Stimulated activated effector memory CD8-positive, alpha-beta T cell treated with anti-CD3 and anti-CD28 coated beads, Interleukin-12 subunit alpha, Interleukin-12 subunit beta, amount 100 ng/mL, for 72 hours (primary cell): ENCODE data around the gene SIPA1L3.

ENCODE experiments used
- ATAC-seq: fragments of 150-1000 bp; cut with Tn5 transposase; 2 replicates; pipeline ENCODE4 v1.10.0; 2021
- DNase-seq, 2 donors: peaks; one replicate each; pipeline ENCODE4 v3.0.0; 2021 to 2022; ENCODE audit warnings: low spot score in 2 of 2
- H3K27ac Mint-ChIP-seq: one replicate; pipeline ENCODE4 v1.8.0; 2022; ENCODE audit warnings: mild to moderate bottlenecking, mixed read lengths
- H3K36me3 Mint-ChIP-seq: one replicate; pipeline ENCODE4 v1.8.0; 2022; ENCODE audit warnings: mild to moderate bottlenecking, mixed read lengths
- H3K4me1 Mint-ChIP-seq: one replicate; pipeline ENCODE4 v1.8.0; 2022; ENCODE audit warnings: mixed read lengths
- H3K4me3 Mint-ChIP-seq: one replicate; pipeline ENCODE4 v1.8.0; 2022; ENCODE audit warnings: mild to moderate bottlenecking, mixed read lengths
- H3K9me3 Mint-ChIP-seq: one replicate; pipeline ENCODE4 v1.8.0; 2022; ENCODE audit warnings: mixed read lengths

SIPA1L3 gene

DNA sequence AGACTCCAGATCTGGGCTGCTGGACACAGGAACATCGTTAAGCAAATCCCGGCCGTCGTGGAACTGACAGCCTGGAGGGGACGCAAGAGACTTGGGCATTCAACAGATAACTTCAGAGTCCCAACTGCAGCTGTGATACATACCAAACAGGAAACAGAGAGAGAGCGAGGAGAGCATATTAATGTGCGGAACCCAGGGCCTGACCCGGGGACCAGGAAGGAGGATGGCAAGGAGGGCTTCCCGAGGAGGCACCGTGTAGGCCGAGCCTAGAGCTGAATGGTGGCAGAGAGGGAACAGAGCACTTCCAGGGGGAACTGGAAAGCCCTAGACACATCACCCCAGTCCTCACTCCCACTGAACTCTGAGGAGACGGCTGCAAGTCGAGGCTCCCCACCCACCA is 68.1 kb downstream of the SIPA1L3 start:
- Mint-ChIP-seq H3K9me3 (peaks cover 3% of the 10 kb centered on the region), H3K4me3 (no peak overlapping the region), H3K36me3 (no peaks in the 10 kb centered on the region), H3K4me1 (peaks cover 16% of the 10 kb centered on the region), H3K27ac (no peak overlapping the region)
- DNase-seq (no peak), ATAC-seq (no peak)

DNA sequence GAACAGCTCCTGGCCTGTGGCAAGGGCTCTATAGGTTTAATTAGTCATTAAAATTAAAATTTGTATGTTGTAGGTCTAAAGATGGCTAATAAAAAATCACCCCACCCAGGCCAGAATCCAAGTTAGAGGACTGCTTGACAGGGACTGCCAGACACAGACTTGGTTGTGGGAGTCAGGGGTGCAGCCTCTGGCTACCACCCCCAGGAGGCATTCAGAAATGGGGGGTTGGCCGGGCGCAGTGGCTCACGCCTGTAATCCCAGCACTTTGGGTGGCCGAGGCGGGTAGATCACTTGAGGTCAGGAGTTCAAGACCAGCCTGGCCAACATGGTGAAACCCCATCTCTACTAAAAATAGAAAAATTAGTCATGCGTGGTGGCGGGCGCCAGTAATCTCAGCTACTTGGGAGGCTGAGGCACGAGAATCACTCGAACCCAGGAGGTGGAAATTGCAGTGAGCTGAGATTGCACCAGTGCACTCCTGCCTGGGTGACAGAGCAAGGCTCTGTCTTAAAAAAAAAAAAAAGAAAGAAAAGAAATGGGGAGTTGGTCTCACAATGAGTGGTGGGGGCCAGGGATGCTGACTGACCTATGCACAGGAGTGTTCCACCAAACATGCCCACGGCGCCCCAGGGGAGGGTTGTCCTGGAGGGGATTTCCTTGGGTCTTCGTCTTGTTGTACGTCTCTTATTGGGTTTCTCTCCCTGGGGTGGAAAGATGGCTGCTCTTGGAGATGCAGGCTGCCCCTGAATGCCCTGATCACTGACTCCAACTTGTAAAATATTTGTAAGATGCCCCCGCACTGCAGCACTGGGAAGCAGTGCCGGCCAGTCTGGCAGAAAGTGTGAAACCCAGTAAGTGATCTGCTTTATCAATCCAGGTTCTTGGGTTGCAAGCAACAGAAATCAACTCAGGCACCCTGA is 68.8 kb downstream of the SIPA1L3 start:
- Mint-ChIP-seq H3K36me3 (no peaks in the 10 kb centered on the region), H3K4me1 (peaks cover 16% of the 10 kb centered on the region)

DNA sequence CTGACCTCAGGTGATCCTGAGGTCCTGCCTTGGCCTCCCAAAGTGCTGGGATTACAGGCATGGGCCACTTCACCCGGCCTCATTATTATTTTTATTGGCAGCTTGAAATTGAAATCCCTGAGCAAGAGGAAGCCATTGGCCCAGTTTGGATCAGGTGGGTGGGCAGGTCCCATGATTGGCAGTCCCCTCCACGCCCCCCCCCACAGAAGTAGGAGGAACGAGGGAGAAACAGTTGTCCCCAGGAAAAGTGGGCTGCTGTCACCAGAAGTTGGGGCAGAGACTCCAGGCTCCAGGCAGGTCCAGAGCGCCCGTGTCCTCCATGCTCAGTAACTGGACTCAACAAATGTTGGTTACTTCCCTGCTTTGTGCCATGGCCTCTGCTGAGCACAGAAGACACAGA is 70.4 kb downstream of the SIPA1L3 start:
- H3K36me3 Mint-ChIP-seq: no peaks in the 10 kb centered on the region
- H3K27ac Mint-ChIP-seq: no peak overlapping the region
- DNase-seq (no peak), ATAC-seq (no peak)
- no peaks in the 10 kb centered on the region for H3K9me3 Mint-ChIP-seq
- H3K4me3 Mint-ChIP-seq: no peak overlapping the region
- peaks cover 16% of the 10 kb centered on the region for H3K4me1 Mint-ChIP-seq

More for the DNA sequence above, 68.8 kb downstream of the SIPA1L3 start:
- DNase-seq (no peak), ATAC-seq (no peak)
- Mint-ChIP-seq H3K4me3 (no peak overlapping the region), H3K27ac (no peak overlapping the region), H3K9me3 (peaks cover 3% of the 10 kb centered on the region)

DNA sequence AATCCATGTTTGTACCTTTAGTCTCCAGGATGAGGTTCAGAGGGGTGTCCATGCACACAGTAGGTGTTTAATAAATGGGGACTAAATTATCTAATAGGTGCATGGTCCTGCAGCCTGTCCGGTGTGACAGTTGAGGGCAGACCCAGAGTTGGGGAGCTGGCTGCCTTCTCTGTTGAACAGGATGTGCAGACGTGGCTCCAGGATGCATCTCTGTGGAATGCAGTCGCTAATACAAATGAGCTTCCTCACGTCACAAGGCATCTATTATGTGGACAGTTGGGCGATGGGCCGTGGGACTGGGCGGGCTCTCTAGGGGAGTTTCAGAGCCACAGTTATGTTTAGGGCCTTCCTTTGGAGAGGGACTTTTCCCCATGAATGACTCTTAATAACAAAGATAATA is 71.0 kb downstream of the SIPA1L3 start:
- DNase-seq: no peak
- Mint-ChIP-seq H3K9me3 (no peaks in the 10 kb centered on the region), H3K27ac (no peak overlapping the region), H3K36me3 (no peaks in the 10 kb centered on the region), H3K4me1 (peaks cover 16% of the 10 kb centered on the region), H3K4me3 (no peak overlapping the region)
- no peak for ATAC-seq

DNA sequence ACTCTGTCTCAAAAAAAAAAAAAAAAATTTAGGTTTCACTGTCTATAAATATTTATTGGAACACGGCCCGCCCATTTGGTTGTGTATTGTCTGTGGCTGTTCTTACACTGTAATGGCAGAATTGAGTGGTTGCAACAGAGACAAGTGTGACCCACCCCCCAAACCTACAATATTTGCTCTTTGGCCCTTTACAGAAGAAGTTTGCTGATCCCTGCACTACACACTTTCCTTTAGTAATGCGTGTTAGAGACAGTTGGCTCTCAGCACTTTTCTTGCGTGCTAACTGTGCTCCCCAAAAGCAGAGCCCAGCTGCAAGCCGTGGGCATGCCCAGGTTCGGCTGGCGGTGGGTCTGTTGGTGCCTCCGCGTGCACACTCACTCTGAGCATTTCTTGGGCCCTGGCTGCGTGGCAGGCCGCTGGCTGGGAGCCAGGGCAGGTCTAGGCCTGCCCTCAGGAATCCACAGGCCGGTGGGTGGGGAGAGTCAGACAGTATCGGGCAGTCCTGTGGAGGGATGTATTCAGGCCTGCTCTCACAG is 72.6 kb downstream of the SIPA1L3 start:
- Mint-ChIP-seq H3K9me3 (no peaks in the 10 kb centered on the region), H3K4me3 (no peak overlapping the region), H3K36me3 (no peaks in the 10 kb centered on the region), H3K27ac (no peak overlapping the region), H3K4me1 (peaks cover 8% of the 10 kb centered on the region)
- no peak for DNase-seq
- ATAC-seq: no peak

DNA sequence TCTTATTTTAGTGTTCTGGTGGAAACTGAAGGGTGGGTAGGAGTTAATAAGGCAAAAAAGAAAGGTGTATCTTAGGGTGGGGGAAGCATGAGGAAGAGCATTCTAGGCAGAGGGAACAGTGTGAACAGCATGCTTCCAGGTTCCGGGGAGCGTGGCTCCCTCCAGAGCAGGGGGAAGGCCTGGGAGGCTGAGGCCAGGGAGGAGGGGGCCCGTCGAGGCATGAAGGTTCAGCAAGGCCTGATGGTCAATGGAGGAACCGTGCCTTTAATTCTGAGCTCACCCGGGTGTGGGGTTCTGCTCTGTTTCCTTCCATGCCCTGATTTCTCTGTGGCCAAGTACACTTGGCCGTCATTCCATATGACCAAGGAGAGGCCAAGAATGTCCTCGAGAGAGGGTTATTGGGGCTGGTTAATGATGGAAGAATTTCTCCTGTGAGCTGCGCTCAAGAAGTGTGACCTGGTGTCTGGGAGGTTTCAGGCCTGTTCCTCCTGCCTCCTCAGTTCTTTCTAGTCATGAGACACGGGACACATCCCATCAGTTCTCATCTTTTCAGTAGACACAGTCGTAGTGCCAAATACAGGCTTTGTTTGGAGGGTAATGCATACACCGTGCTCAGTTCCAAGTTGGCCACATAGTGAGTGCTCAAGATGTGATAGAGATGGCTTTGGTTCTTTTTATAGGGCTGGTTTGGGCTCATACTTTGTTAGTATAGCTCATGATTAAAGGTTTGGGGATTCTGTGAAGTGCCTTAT is 73.6 kb downstream of the SIPA1L3 start:
- H3K27ac Mint-ChIP-seq: no peak overlapping the region
- H3K9me3 Mint-ChIP-seq: no peaks in the 10 kb centered on the region
- no peak for ATAC-seq
- H3K36me3 Mint-ChIP-seq: no peaks in the 10 kb centered on the region
- no peak overlapping the region for H3K4me3 Mint-ChIP-seq
- peaks cover 6% of the 10 kb centered on the region for H3K4me1 Mint-ChIP-seq
- DNase-seq: no peak

DNA sequence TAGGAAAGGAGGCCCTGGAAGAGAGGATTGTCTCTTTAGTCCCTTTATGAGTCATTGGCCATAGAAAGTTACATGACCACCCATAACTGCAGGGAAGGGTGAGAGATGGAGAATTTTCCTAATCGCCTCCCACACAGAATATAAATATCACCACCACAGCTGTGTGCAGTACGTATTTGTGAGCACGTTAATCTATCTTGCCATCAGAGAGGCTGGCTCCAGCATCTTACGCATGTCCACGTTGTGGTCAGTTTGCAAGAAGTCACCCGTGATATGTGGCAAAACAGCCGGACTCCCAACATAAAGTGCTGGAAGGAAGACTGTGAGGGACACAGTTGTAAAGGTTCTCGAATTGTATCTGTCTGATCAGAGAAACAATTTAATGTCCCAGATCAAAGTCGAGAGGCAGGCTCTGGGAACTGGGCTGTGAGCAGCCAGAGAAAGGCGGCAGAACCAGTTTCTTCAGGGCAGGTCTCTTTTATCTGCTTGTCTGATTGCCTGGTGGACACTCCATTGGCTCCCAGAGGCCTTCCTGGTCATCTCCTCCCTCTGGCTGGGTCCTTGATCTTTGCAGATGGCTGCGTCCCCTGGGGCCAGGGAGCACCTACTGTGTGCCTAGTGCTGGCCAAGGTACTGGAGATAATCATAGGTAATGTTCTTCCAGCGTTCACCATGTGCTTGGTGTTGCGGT is 74.9 kb downstream of the SIPA1L3 start:
- DNase-seq (no peak), ATAC-seq (no peak)
- Mint-ChIP-seq H3K27ac (no peak overlapping the region), H3K4me1 (peaks cover 6% of the 10 kb centered on the region), H3K9me3 (no peaks in the 10 kb centered on the region), H3K4me3 (no peak overlapping the region), H3K36me3 (no peaks in the 10 kb centered on the region)

DNA sequence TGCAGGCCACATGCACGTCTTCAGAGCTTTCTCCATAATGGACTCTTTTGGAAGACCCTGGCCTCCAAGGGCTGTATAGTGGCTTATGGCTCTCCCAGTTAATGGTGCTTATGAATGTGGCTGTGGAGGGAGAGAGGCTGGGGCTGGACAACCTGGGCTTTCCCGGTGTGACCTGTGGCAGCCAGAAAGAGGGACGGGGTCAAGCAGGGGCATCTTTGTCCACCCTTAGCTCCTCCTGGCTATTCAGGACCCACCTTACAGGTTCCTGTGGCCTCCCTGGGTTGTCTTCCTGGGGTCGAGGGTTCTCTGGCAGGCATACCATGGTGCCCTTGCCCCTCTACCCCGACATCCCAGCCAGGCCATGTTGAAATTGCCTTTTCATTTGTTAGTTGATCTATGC is 75.6 kb downstream of the SIPA1L3 start:
- no peaks in the 10 kb centered on the region for H3K9me3 Mint-ChIP-seq
- H3K4me1 Mint-ChIP-seq: peaks cover 8% of the 10 kb centered on the region
- ATAC-seq: no peak
- H3K27ac Mint-ChIP-seq: no peak overlapping the region
- no peak overlapping the region for H3K4me3 Mint-ChIP-seq
- no peaks in the 10 kb centered on the region for H3K36me3 Mint-ChIP-seq
- DNase-seq: no peak

DNA sequence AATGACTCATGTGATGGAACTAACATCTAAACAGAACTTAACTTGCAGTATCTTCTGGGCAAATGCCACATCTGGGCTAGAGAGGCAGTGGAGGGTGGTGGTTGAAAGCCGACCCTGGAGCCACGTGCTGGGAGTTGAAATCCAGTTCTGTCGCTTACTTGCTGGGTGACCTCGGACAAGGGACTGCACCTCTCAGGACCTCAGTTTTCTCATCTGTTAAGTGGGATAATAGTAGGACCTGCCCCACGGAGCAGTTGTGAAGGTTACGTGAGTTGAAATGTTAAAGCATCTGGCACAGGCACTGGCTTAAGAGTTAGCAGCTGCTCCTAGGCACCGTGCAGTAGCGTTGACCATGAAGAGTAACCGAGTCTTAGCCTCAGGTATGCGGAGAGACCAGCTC is 76.1 kb downstream of the SIPA1L3 start:
- no peaks in the 10 kb centered on the region for H3K9me3 Mint-ChIP-seq
- peaks cover 13% of the 10 kb centered on the region for H3K4me1 Mint-ChIP-seq
- no peaks in the 10 kb centered on the region for H3K36me3 Mint-ChIP-seq
- H3K27ac Mint-ChIP-seq: no peak overlapping the region
- DNase-seq: no peak
- no peak for ATAC-seq
- H3K4me3 Mint-ChIP-seq: no peak overlapping the region

DNA sequence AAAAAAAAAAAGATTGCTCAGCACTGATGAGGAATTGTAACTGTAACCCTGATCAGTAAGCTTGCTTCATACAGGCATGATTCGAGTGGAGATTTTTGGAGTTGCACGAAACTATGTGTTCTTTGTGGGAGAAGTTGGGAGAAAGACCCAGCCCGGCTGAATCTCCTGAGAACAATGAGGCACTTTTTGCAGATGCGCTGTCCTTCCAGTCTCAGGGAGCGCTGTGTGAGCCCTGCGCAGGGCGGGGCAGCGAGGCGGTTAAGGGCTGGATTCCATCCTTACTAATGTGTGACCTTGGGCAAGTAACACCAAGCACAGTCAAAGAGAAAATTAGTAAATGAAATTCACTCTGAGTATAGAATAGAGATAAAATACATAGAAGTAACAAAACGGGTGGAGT is 76.9 kb downstream of the SIPA1L3 start:
- H3K27ac Mint-ChIP-seq: no peak overlapping the region

DNA sequence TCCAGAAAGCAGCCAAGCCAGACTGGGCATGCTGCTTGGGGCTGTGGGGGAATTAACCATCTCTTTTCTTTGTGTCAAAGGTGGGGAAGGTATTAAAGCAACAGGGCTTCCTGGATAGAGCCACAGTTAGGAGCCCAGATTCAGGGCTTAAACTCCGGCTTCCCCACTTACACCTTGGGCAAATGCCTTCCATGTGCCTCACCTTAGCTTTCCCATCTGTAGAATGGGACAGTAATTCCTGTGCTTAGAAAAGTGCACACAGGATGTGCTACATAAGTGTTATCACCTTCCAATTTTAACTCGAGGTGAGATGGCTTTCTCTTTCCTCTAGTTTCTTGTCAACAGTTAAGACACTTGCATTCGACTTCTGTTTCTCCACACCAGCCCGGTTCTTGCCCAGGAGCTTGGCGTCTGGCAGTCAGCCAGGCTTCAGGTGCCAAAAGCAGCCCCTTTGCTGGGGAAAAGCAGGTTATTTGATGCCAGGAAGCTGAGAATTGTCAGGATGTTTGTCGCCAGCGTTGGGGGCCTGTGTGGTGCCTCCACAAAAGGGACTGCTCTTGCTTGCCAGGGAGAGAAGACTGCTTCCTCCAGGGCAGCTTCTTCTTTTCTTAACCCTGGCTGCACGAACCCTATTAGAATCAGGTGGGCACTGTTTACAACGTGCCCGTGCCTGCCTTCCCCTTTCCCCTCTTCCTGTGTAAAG is 79.2 kb downstream of the SIPA1L3 start:
- no peak overlapping the region for H3K4me3 Mint-ChIP-seq

More for the DNA sequence above, 76.9 kb downstream of the SIPA1L3 start:
- Mint-ChIP-seq H3K9me3 (no peaks in the 10 kb centered on the region), H3K36me3 (no peaks in the 10 kb centered on the region), H3K4me1 (peaks cover 19% of the 10 kb centered on the region), H3K4me3 (no peak overlapping the region)
- ATAC-seq (no peak), DNase-seq (no peak)

DNA sequence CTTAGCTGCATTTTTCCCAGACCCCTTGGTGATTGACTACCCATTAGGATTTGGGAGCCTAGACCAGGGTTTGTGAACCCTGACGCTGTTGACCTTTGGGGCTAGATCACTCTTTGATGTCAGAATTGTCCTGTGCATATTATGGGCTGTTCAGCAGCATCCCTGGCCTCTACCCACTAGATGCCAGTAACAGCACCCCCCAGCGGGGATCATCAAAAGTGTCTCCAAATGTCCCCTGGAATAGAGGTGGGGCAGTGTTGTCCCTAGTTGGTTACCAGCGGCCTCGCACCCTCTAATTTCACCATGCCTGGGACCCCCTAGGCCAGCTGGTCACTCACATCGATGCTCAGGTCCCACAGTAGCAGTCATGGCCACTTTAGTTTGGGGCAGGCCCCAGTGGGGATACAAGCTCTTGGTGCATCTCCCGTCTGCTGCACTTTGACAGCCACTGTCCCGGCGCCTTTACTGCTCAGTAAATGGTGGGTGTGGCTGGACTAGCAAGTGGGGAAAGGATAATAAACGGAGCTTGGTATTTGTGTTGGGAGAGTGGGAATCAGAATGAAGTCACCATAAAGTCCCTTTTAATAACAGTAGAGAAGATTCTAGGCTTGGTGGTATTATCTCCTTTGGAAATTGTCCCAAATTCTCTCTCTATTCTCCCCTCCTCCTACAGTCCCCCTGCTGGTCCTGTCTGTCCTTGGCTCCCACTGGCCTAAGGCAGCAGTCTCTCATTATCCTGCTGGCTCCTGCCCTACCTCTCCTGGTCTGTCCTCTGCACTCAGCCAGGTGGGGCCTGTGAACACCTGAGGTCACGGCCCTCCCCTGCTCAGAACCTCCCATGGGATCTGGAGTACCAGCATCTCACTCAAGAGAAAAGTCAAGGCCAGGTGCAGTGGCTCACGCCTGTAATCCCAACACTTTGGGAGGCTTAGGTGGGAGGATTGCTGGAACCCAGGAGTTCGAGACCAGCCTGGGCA is 80.6 kb downstream of the SIPA1L3 start:
- H3K4me1 Mint-ChIP-seq: peaks cover 21% of the 10 kb centered on the region
- H3K36me3 Mint-ChIP-seq: no peaks in the 10 kb centered on the region
- DNase-seq (no peak), ATAC-seq (no peak)
- H3K27ac Mint-ChIP-seq: peak overlapping the region; percentile 19
- no peak overlapping the region for H3K4me3 Mint-ChIP-seq
- H3K9me3 Mint-ChIP-seq: no peaks in the 10 kb centered on the region

More for the DNA sequence above, 79.2 kb downstream of the SIPA1L3 start:
- no peaks in the 10 kb centered on the region for H3K36me3 Mint-ChIP-seq
- peaks cover 21% of the 10 kb centered on the region for H3K4me1 Mint-ChIP-seq
- no peaks in the 10 kb centered on the region for H3K9me3 Mint-ChIP-seq
- DNase-seq (no peak), ATAC-seq (no peak)
- peak overlapping the region; percentile 63 for H3K27ac Mint-ChIP-seq

DNA sequence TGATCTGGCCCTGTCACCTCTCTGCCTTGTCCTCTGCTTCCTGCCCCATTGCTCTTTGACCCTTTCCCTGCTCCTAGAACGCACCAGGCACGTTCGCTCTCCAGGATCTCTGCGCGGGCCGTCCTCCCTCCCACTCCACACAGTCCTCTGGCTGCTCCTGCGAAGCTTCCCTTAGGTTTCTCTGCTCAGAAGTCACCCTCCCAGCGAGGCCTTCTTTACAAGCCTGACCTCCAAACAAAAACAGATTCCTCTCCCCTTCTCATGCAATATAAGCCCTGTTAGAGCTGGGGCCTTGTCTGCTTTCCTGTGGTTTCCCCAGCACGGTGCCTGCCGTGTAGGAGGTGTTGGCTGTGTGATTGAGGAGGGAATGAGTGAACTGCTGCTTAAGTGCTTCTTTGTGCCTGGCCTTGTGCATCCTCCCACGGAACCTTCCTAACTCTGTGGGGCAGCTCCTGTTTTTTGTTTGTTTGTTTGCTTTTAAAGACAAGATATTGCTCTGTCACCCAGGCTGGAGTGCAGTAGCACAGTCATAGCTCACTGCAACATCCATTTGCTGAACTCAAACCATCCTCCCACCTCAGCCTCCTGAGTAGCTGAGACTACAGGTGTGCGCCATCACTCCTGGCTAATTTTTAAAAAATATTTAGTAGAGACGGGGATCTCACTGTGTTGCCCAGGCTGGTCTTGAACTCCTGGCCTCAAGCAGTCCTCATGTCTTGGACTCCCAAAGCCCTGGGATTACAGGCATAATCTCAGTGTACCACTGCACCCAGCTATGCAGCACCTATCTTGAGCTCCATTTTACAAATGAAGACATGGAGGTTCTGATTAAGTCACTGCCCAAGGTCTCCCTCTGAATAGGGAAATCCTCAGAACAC is 82.0 kb downstream of the SIPA1L3 start:
- no peaks in the 10 kb centered on the region for H3K9me3 Mint-ChIP-seq
- H3K27ac Mint-ChIP-seq: peak overlapping the region; percentile 35
- H3K4me1 Mint-ChIP-seq: peaks cover 21% of the 10 kb centered on the region
- no peak for DNase-seq
- no peaks in the 10 kb centered on the region for H3K36me3 Mint-ChIP-seq
- H3K4me3 Mint-ChIP-seq: no peak overlapping the region
- ATAC-seq: peak; percentile 51
